ENCODE data around the gene IL6R. TPM values are rescaled to one million over a fixed set of nuclear protein-coding genes. Genes with fewer than 3 reads are reported as not detected.

The IL6R gene
- total and polyA plus RNA-seq, 2 of the 4 experiments (the other 2 are of a cell fraction): 5.3 to 9.5 TPM

- Histone ChIP-seq H2BK15ac (ENCODE audit: low read depth, low read length) (no peak overlapping the region), H3K9ac (ENCODE audit: low read depth, low read length) (no peak overlapping the region), H2BK5ac (ENCODE audit: low read depth, low read length, poor library complexity, severe bottlenecking) (no peak overlapping the region), H4K91ac (ENCODE audit: insufficient read depth, low read depth, low read length) (no peak overlapping the region), H3K4ac (ENCODE audit: low read depth, low read length) (no peak overlapping the region), H2BK120ac (ENCODE audit: low read depth, low read length) (no peak overlapping the region), H3K79me1 (ENCODE audit: low read depth in 1 of 2, low read length in 2 of 2) (peaks cover under 1 to 5% of the 10 kb centered on the region in 2 experiments; a peak in 2 of 4 replicates), H2BK20ac (ENCODE audit: low read depth, low read length) (no peak overlapping the region), H3K4me3 (ENCODE audit: insufficient read depth, low read depth, low read length) (no peak overlapping the region), H4K20me1 (ENCODE audit: insufficient read depth, low read length) (peaks cover 2% of the 10 kb centered on the region; the same call in 1 of the 2 replicates), H4K5ac (ENCODE audit: low read depth, low read length) (no peak overlapping the region), H3K4me2 (ENCODE audit: low read depth, low read length) (no peak overlapping the region), H3K14ac (replicated peaks; ENCODE audit: low read depth, low read length) (no peak overlapping the region), H2AK5ac (ENCODE audit: low read depth, low read length) (no peak overlapping the region), H3K27me3 (ENCODE audit: control insufficient read depth, insufficient read depth, low read length) (peaks cover 15% of the 10 kb centered on the region), H3K9me1 (ENCODE audit: insufficient read depth, low read length) (peaks cover 2% of the 10 kb centered on the region; the same call in 1 of the 2 replicates), H3K27ac (ENCODE audit: insufficient read depth, low read length) (no peak overlapping the region), H2AK9ac (replicated peaks; ENCODE audit: low read depth, low read length, poor library complexity) (no peak overlapping the region), H3K9me3 (ENCODE audit: control insufficient read depth, insufficient read depth, low read length) (no peaks in the 10 kb centered on the region), H3K4me1 (ENCODE audit: control insufficient read depth, insufficient read depth, low read length) (peaks cover 18% of the 10 kb centered on the region), H2AFZ (replicated peaks; ENCODE audit: low read length, poor library complexity) (no peak overlapping the region), H3K56ac (ENCODE audit: extremely low read depth, insufficient read depth, low read length) (no peak overlapping the region), H3K18ac (ENCODE audit: low read depth, low read length) (no peak overlapping the region), H3K36me3 (ENCODE audit: control insufficient read depth, insufficient read depth, low read length) (no peaks in the 10 kb centered on the region), H4K8ac (ENCODE audit: low read depth in 2 of 2, low read length in 2 of 2) (no peak overlapping the region), H3K23ac (ENCODE audit: low read depth, low read length) (no peak overlapping the region)
- BruUV-seq (replicated peaks): no TSS peak
- in situ Hi-C loops (cut with MboI; ENCODE audit: low sequenced_read_pairs): no loop called here
- DNase-seq (no peak), ATAC-seq (ENCODE audit: low read depth) (no peak)
- ChIA-PET CTCF (no interaction called here), POLR2A (ENCODE audit: unreplicated experiment) (no interaction called here)
- intact Hi-C loops (cut with micrococcal nuclease): no loop called here
- dilution Hi-C loops (cut with HindIII; ENCODE audit: low sequenced_read_pairs, unreplicated experiment): no loop called here
- TF ChIP-seq ELK1 (IDR thresholded peaks at IDR 0.05; ENCODE audit: borderline replicate concordance, low read depth, low read length): no peak
- no peak for TF ChIP-seq POLR2A (IDR thresholded peaks at IDR 0.05; ENCODE audit: low read depth, low read length)
- TF ChIP-seq RCOR1 (IDR thresholded peaks at IDR 0.05; ENCODE audit: insufficient replicate concordance, low read length): no peak
- TF ChIP-seq CEBPB (IDR thresholded peaks at IDR 0.05; ENCODE audit: low read depth, low read length): no peak
- TF ChIP-seq MXI1 (IDR thresholded peaks at IDR 0.05; ENCODE audit: borderline replicate concordance, low read depth, low read length): no peak
- no peak for TF ChIP-seq BHLHE40 (IDR thresholded peaks at IDR 0.05; ENCODE audit: low read depth, low read length)
- no peak for TF ChIP-seq CHD1 (IDR thresholded peaks at IDR 0.05; ENCODE audit: low read depth, low read length)
- TF ChIP-seq CTCF (conservative IDR thresholded peaks at IDR 0.05; ENCODE audit: low read depth, low read length): no peak
- TF ChIP-seq MAFK (IDR thresholded peaks at IDR 0.05; ENCODE audit: low read depth, low read length): no peak
- no peak for TF ChIP-seq SMC3 (IDR thresholded peaks at IDR 0.05; ENCODE audit: low read depth, low read length)
- TF ChIP-seq NFE2L2 (IDR thresholded peaks at IDR 0.05; ENCODE audit: low read depth, low read length): no peak
- TF ChIP-seq RFX5 (IDR thresholded peaks at IDR 0.05; ENCODE audit: low read depth, low read length): no peak
- TF ChIP-seq FOS (IDR thresholded peaks at IDR 0.05; ENCODE audit: low read depth, low read length): no peak
- no peak for TF ChIP-seq MAZ (IDR thresholded peaks at IDR 0.05; ENCODE audit: borderline replicate concordance, low read depth, low read length)
- no peak for TF ChIP-seq USF2 (IDR thresholded peaks at IDR 0.05; ENCODE audit: low read depth, low read length)
- whole genome bisulfite sequencing, 2 experiments (ENCODE audit: extremely low coverage in 2 of 2, insufficient read length in 1 of 2): no CpG with 5 or more reads among the region's 8 CpGs
Observed at GRCh38 chr1:154403261-154403943, 1.7 kb upstream of the IL6R start.

Data from IMR-90 (cell line).